ENCODE data around the gene KRTAP24-1. TPM values are rescaled to one million over a fixed set of nuclear protein-coding genes. Genes with fewer than 3 reads are reported as not detected.

Gene KRTAP24-1
- polyA plus RNA-seq, 1 of the 3 experiments (the other 2 are of a cell fraction), result not detected

GRCh38 chr21:30245061-30245460, 37.7 kb downstream of the KRTAP24-1 start:
- Histone ChIP-seq H3K27ac (ENCODE audit: low read depth in 2 of 2, low read length in 1 of 2) (no peak overlapping the region), H4K20me1 (ENCODE audit: insufficient read depth) (no peaks in the 10 kb centered on the region), H3F3A (replicated peaks; ENCODE audit: insufficient read depth) (no peaks in the 10 kb centered on the region), H3K9me2 (no peaks in the 10 kb centered on the region), H3K4me1 (ENCODE audit: control insufficient read depth in 1 of 2, insufficient read depth in 2 of 2, low read depth in 1 of 2, low read length in 1 of 2) (no peaks in the 10 kb centered on the region), H3K79me2 (ENCODE audit: insufficient read depth) (no peaks in the 10 kb centered on the region), H2AFZ (ENCODE audit: low read depth) (no peak overlapping the region), H3K4me3 (ENCODE audit: low read depth in 2 of 2, low read length in 1 of 2) (no peak overlapping the region), H3K4me2 (no peak overlapping the region), H3K36me3 (replicated peaks in 1 of 2; ENCODE audit: control insufficient read depth in 1 of 2, insufficient read depth in 2 of 2, low read length in 1 of 2) (no peaks in the 10 kb centered on the region), H3K9me3 (no peaks in the 10 kb centered on the region), H3K27me3 (ENCODE audit: insufficient read depth) (peaks cover 8% of the 10 kb centered on the region; the same call in 1 of the 2 replicates), H3K9ac (no peak overlapping the region)
- no peak for DNase-seq
- CTCF ChIA-PET, result no interaction called here
- POLR2A ChIA-PET, result no interaction called here
- TF ChIP-seq GATA2 (CRISPR knock-in tag; IDR thresholded peaks at IDR 0.05), result no peak
- no peak for TF ChIP-seq FOSL2 (IDR thresholded peaks at IDR 0.05; ENCODE audit: borderline replicate concordance, low read depth)
- TF ChIP-seq, protein P1, sequence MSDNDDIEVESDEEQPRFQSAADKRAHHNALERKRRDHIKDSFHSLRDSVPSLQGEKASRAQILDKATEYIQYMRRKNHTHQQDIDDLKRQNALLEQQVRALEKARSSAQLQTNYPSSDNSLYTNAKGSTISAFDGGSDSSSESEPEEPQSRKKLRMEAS (IDR thresholded peaks at IDR 0.05; ENCODE audit: low read depth), result no peak
- TF ChIP-seq, protein P2, sequence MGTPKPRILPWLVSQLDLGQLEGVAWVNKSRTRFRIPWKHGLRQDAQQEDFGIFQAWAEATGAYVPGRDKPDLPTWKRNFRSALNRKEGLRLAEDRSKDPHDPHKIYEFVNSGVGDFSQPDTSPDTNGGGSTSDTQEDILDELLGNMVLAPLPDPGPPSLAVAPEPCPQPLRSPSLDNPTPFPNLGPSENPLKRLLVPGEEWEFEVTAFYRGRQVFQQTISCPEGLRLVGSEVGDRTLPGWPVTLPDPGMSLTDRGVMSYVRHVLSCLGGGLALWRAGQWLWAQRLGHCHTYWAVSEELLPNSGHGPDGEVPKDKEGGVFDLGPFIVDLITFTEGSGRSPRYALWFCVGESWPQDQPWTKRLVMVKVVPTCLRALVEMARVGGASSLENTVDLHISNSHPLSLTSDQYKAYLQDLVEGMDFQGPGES (IDR thresholded peaks at IDR 0.05; ENCODE audit: low read depth, low read length), result no peak
- no peak for TF ChIP-seq TAF1 (IDR thresholded peaks at IDR 0.05; ENCODE audit: borderline replicate concordance, low read depth, low read length)
- TF ChIP-seq JUND (IDR thresholded peaks at IDR 0.05), result no peak
- TF ChIP-seq, protein P3, sequence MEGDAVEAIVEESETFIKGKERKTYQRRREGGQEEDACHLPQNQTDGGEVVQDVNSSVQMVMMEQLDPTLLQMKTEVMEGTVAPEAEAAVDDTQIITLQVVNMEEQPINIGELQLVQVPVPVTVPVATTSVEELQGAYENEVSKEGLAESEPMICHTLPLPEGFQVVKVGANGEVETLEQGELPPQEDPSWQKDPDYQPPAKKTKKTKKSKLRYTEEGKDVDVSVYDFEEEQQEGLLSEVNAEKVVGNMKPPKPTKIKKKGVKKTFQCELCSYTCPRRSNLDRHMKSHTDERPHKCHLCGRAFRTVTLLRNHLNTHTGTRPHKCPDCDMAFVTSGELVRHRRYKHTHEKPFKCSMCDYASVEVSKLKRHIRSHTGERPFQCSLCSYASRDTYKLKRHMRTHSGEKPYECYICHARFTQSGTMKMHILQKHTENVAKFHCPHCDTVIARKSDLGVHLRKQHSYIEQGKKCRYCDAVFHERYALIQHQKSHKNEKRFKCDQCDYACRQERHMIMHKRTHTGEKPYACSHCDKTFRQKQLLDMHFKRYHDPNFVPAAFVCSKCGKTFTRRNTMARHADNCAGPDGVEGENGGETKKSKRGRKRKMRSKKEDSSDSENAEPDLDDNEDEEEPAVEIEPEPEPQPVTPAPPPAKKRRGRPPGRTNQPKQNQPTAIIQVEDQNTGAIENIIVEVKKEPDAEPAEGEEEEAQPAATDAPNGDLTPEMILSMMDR (IDR thresholded peaks at IDR 0.05), result no peak
- TF ChIP-seq NRF1 (IDR thresholded peaks at IDR 0.05; ENCODE audit: low read depth, low read length), result no peak
- no peak for TF ChIP-seq SIN3A (IDR thresholded peaks at IDR 0.05; ENCODE audit: borderline replicate concordance, low read depth, low read length)
- no peak for TF ChIP-seq SMC3 (IDR thresholded peaks at IDR 0.05; ENCODE audit: low read depth, low read length)
- TF ChIP-seq GABPA (IDR thresholded peaks at IDR 0.05; ENCODE audit: low read depth), result no peak
- TF ChIP-seq, protein P4, sequence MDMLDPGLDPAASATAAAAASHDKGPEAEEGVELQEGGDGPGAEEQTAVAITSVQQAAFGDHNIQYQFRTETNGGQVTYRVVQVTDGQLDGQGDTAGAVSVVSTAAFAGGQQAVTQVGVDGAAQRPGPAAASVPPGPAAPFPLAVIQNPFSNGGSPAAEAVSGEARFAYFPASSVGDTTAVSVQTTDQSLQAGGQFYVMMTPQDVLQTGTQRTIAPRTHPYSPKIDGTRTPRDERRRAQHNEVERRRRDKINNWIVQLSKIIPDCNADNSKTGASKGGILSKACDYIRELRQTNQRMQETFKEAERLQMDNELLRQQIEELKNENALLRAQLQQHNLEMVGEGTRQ (IDR thresholded peaks at IDR 0.05; ENCODE audit: borderline replicate concordance, low read depth, low read length), result no peak
- TF ChIP-seq RXRA (IDR thresholded peaks at IDR 0.05; ENCODE audit: borderline replicate concordance, low read depth), result no peak
- no peak for TF ChIP-seq EP300 (IDR thresholded peaks at IDR 0.05; ENCODE audit: borderline replicate concordance in 1 of 2, low read depth in 1 of 2, low read length in 1 of 2)

DNA sequence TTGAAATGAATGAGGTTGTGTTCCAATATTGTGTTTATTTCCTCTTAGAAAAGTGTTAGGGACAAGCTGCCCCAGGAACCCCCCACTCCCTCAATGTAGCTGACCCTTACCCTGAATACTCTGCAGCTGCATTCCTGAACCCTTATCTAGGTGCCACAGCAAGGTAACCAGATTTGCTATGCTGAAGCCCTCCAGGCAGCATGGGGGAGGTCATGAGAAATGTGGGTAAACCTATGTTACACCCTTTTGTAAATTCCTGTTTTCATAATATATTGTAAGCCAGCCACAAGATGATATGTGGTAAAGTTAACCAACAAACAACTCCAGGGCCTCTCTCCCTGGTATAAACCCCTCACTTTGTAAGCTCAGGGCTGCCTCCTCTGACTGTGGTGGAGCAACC, 39.1 kb downstream of the KRTAP24-1 start:
- Histone ChIP-seq H3K79me2 (ENCODE audit: insufficient read depth) (no peaks in the 10 kb centered on the region), H3K9me3 (no peaks in the 10 kb centered on the region), H3K9me2 (no peaks in the 10 kb centered on the region), H3K9ac (no peak overlapping the region), H3K27me3 (ENCODE audit: insufficient read depth) (peaks cover 8% of the 10 kb centered on the region; the same call in 1 of the 2 replicates), H2AFZ (ENCODE audit: low read depth) (no peak overlapping the region), H3K4me3 (ENCODE audit: low read depth in 2 of 2, low read length in 1 of 2) (no peak overlapping the region), H3K4me2 (no peak overlapping the region), H3K4me1 (ENCODE audit: control insufficient read depth in 1 of 2, insufficient read depth in 2 of 2, low read depth in 1 of 2, low read length in 1 of 2) (no peaks in the 10 kb centered on the region), H3F3A (replicated peaks; ENCODE audit: insufficient read depth) (no peaks in the 10 kb centered on the region), H3K36me3 (replicated peaks in 1 of 2; ENCODE audit: control insufficient read depth in 1 of 2, insufficient read depth in 2 of 2, low read length in 1 of 2) (no peaks in the 10 kb centered on the region), H4K20me1 (ENCODE audit: insufficient read depth) (no peaks in the 10 kb centered on the region), H3K27ac (ENCODE audit: low read depth in 2 of 2, low read length in 1 of 2) (no peak overlapping the region)
- no peak for TF ChIP-seq GABPA (IDR thresholded peaks at IDR 0.05; ENCODE audit: low read depth)
- DNase-seq, result no peak
- ChIA-PET POLR2A (no interaction called here), CTCF (no interaction called here)
